ENCODE results near the gene MROH2A.
"Not testable (repeated sequence)": the region's sequence is repeated elsewhere in the genome, so short reads cannot be mapped to it uniquely, and the experiment has no call there.

The MROH2A gene

DNA sequence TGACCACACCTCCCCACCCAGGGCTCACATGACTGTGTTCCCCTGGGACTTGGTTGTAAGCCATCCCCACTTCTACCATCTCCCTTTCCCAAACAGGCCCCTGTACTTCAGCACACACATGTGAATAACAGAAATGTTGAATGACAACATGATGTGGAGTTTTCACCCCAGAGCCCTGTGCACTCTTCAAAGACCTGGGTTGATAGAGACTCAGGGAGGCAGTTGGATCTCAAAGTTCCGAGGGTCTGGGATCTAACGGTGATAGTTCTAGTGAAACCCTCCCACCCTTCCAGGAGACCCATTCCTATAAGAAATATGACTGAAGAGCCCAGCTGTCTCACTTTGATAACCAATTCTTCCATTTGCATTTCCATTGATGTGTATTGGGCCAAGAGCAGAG, at the start of gene MROH2A:
TSS of gene MROH2A (plus strand) at position 301 of the 400 bp plus-strand sequence. CDS start 1,029 bp downstream, outside the sequence.
- DNase-seq: no peak

DNA sequence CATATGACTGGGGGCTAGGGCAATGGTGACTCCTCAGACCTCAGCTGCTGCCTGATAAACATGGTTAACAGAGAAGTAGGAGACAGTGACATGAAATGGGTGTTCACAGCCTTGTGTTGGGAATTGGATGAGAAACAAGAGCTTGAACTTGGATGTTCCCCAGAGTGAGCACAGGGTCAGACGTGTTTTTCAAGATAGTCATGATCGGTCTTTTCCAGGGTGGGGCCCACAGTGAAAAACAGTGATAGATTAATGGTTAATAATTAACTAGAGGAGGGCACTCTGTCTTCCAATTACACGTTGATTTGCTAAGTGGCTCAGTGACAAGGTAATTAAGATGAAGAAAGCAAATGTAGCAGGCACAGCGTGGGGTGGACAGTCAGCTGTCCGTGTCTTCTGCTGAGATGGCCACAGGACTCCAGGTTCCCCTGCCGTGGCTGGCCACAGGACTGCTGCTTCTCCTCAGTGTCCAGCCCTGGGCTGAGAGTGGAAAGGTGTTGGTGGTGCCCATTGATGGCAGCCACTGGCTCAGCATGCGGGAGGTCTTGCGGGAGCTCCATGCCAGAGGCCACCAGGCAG, 49.3 kb upstream of the MROH2A start, which contains the start of gene UGT1A3:
TSS of gene UGT1A3 (plus strand) at position 320 of the 579 bp plus-strand sequence. CDS start at position 405, 85 bp downstream.
- no peak for DNase-seq

DNA sequence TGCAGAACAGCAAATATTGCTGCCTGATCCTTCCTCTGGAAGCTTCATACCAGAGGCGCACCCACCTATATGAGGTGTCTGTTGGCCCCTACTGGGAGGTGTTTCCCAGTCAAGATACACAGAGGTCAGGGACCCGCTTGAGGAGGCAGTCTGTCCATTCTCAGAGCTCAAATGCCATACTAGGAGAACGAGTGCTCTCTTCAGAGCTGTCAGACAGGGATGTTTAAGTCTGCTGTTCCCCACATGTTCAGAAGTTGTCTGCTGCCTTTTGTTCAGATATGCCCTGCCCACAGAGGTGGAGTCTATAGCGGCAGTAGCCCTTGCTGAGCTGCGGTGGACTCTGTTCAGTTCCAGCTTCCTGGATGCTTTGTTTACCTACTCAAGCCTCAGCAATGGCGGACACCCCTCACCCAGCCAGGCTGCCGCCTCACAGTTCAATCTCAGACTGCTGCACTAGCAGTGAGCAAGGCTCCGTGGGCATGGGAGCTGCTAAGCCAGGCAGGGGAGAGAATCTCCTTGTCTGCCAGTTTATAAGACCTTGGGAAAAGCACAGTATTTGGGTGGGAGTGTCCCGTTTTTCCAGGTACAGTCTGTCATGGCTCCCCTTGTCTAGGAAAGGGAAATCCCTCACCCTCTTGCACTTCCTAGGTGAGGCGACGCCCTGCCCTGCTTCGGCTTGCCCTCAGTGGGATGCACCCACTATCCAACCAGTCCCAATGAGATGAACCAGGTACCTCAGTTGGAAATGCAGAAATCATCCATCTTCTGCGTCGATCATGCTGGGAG, 41.1 kb upstream of the MROH2A start:
- DNase-seq: not testable (repeated sequence)

- no peak for DNase-seq
These were observed 37.3 kb upstream of the MROH2A start for GRCh38 chr2:233740870-233741269.

DNA sequence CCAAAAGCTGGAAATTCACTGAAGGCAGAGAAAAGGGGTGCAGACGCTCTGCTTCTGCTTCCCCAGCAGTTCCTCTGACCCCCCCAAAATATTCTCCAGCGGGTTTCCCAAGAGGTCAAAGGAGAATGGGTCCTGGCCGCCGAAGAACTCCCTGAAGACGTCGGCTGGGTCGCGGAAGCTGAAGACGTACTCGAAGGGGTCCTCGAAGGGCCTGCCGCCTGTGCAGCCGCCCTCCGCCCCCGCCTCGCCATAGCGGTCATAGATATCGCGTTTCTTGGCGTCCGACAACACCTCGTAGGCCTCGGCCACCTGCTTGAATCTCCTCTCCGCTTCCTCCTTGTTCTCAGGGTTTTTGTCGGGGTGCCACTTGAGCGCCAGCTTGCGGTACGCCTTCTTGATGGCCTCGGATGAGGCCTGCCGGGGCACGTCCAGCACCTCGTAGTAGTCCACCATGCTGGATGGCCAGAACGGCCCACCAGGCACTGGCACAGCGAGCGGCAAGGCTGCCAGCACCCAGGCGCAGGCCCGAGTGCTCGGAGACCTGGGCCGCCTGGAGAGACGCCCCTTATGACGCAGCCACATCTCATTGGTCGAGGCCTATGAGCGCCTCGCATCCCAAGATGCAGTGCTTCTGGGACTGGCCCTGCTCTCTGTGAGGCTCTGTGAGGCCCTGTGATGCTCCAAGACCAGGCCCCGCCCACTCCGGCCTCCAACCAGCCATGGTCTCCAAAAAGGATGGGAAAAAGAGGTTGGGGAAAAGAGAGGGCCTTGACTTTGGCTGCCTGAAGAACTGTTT, 34.5 kb upstream of the MROH2A start:
- DNase-seq: no peak

- DNase-seq: no peak
These were observed 32.9 kb upstream of the MROH2A start for GRCh38 chr2:233745073-233745755.

GRCh38 chr2:233745838-233746237, 32.3 kb upstream of the MROH2A start:
- not testable (repeated sequence) for DNase-seq

GRCh38 chr2:233746475-233747282, 31.5 kb upstream of the MROH2A start:
- DNase-seq: no peak

DNA sequence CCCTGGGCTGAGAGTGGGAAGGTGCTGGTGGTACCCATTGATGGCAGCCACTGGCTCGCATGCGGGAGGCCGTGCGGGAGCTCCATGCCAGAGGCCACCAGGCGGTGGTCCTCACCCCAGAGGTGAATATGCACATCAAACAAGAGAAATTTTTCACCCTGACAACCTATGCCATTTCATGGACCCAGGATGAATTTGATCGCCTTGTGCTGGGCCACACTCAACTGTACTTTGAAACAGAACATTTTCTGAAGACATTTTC, 30.9 kb upstream of the MROH2A start:
- no peak for DNase-seq

DNA sequence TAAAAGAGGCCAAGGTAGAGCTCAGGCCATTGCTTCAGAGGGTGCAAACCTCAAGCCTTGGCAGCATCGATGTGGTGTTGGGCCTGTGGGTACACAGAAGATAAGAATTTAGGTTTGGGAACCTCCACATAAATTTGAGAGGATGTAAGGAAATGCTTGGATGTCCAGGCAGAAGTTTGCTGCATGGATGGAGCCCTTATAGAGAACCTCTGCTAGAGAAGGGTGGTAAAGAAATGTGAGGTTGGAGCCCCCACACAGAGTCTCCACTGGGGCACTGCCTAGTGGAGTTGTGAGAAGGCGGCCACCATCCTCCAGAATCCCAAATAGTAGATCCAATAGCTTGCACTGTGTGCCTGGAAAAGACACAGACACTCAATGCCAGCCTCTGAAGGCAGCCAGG, 27.4 kb upstream of the MROH2A start:
- DNase-seq: not testable (repeated sequence)

DNA sequence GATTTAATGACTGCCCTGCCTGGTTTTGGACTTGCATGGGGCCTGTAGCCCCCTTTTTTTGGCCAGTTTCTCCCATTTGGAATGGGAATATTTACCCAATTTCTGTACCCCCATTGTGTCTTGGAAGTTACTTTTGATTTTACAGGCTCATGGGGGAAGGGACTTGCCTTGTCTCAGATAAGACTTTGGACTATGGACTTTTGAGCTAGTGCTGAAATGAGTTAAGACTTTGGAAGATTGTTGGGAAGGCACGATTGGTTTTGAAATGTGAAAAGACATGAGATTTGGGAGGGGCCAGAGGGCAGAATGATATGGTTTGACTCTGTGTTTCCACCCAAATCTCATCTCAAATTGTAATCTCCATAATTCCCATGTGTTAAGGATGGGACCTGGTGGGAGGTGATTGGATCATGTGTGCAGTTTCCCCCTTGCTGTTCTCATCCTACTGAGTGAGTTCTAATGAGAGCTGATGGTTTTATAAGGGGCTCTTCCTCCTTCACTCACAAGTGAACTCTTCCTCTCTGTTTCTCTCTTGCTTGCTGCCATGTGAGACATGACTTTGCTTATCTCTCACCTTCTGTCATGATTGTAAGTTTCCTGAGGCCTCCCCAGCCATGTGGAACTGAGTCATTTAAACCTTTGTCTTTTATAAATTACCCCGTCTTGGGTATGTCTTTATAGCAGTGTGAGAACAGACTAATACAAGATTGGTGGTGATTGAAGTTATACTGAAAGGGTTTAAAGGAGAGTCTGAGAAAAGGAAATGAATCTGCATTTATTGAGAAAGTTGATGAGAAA, 26.7 kb upstream of the MROH2A start:
- not testable (repeated sequence) for DNase-seq

- DNase-seq: no peak
These were observed 23.1 kb upstream of the MROH2A start for GRCh38 chr2:233754872-233755611.

DNA sequence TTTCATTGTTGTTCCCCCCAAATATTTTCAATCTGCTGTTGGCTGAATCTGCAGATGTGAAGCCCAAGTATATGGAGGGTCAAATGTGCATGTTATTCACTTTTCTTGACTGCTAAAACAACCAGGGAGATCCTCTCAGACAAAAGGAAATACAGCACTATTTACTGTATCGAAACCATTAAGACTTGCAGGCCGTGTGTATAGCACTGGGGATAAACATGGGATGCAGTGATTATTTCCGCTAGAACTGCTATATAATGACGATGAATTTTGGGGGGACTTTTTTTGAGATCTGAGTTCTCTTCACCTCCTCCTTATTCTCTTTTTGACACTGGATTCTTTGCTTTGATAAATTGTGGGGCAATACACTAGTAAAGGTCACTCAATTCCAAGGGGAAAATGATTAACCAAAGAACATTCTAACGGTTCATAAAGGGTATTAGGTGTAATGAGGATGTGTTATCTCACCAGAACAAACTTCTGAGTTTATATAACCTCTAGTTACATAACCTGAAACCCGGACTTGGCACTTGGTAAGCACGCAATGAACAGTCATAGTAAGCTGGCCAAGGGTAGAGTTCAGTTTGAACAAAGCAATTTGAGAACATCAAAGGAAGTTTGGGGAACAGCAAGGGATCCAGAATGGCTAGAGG, 21.6 kb upstream of the MROH2A start:
- no peak for DNase-seq

DNA sequence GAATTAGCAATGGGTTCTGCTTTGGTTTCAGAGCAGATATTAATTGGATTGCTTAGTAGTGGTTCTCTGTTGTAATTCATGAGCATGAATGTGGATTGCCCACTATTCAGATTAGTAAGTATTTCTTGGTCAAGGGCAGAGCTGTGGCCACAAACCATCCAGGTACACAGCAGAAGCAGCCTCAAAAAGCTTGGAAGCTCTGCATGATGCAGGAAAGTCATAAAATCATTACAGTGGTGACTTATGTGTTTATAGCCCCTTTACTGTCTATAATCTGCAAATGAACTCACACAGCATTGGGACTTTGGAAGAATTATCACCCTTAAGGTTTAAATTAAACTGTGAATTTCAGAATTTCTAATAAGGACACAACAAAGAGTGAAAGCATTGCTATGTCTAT, 20.0 kb upstream of the MROH2A start:
- DNase-seq: no peak

- DNase-seq: no peak
These were observed 19.3 kb upstream of the MROH2A start for GRCh38 chr2:233758849-233759248.

GRCh38 chr2:233760043-233760442, 18.1 kb upstream of the MROH2A start, which contains the start of gene UGT1A1:
TSS of gene UGT1A1 (plus strand) at chr2:233760270. CDS start at chr2:233760288, 18 bp downstream.
- DNase-seq: no peak

- DNase-seq: no peak
These were observed 16.9 kb upstream of the MROH2A start for GRCh38 chr2:233761040-233761769.

DNA sequence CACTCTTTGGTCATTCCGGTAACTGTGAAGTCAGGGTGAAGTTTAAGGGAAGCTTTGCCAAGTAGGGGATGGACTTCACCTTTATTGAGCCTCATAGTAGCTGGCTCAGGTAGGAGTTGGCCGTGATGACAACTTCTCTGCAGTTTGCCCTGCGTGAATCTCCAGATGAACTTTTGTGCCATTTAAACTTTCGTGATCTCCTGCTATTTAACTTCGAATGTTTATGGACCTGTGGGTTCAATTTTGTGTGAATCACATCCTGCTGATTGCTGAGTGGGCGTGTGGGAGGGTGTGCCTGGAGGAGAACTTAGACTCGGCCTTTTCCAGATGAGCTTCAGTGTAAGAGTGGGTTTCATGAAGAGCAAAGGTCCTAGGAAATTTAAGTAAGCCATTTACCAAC, 13.9 kb upstream of the MROH2A start:
- no peak for DNase-seq

DNA sequence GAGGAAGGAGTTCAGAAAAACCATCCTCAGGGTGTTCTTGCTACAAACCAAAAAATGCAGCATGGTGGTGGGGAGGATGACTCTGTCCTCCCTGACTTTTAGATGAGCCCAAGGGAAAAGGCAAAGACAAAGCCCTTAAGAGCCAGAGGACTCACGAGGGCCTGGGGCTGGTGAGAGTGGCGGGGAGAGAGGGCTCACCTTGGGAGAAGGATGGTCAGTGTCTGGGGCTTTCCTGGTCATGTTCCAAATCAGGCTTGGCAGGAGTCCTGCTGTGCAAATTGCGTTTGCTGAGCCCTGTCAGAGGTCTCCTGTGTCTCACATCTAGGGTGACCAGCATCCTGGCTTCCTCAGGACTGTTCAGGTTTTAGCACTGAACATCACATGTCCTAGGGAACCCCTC, 13.4 kb upstream of the MROH2A start:
- DNase-seq: no peak
